NCI-H1436 (cell line): ENCODE data around the gene RGS7.
A peak's percentile ranks its signal among the peaks of the same experiment; 100 is the strongest.
"Not testable (repeated sequence)": the region's sequence is repeated elsewhere in the genome, so short reads cannot be mapped to it uniquely, and the experiment has no call there.

Experiments
- DNase-seq: peaks from one replicate; lab custom pipeline; 2025; lab: John Stamatoyannopoulos, UW

Gene RGS7

DNA sequence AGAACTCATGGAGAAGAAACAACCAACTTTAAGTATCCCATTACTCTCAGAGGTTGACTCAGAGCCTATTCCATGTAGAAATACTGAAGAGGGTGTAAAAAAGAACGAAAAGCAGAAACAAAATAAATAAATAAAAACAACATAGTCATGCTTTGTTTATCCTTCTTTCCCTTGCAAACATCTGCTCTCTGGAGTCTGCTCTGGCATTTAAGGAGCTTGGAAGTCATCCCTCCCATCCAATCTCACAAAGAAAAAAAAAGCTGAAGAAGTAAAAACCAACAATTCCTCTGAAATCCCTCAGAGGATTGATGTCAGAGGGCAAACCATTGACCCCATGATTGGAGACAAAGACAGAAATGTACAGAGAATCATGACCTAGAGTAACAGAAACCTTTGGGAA is 442.5 kb downstream of the RGS7 start:
- no peak for DNase-seq

GRCh38 chr1:240912821-240913220 is 444.2 kb downstream of the RGS7 start:
- DNase-seq: no peak

DNA sequence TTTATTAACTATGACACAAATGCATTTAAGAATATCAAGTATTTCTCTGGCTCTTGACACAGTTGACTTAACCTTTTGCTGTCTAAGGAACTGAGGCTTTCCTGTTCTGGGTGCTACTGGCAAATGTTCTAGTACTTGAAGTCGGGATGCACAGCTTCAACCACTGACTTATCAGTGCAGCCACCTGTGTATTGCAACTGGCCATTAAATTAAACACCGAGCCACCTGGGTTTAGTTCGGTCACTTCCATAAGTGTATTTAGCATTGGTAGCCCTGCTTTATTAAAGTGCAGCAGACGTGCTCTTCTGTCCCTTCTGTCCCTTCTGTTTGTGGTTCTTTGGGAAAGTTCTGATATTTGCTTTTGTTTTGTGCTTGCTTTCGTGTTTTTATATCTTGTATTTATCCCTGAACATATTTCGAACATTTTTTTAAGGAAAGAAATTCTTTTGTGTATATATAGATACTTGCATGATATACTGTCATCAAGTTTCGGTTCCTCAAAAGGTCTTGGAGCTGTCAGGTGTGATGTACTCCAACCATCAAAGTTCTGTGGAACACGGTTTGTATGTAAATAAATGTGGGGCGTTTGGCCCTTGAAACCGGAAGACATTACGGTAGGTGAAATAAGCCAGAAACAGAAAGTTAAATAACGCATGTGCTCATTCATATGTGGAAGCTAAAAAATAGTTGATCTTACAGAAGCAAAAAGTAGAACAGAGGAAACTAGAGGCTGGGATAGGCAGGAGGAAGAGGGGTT is 447.1 kb downstream of the RGS7 start:
- no peak for DNase-seq

GRCh38 chr1:240906477-240906876 is 450.5 kb downstream of the RGS7 start:
- DNase-seq: peak; percentile 22

GRCh38 chr1:240905225-240905765 is 451.7 kb downstream of the RGS7 start:
- no peak for DNase-seq

DNA sequence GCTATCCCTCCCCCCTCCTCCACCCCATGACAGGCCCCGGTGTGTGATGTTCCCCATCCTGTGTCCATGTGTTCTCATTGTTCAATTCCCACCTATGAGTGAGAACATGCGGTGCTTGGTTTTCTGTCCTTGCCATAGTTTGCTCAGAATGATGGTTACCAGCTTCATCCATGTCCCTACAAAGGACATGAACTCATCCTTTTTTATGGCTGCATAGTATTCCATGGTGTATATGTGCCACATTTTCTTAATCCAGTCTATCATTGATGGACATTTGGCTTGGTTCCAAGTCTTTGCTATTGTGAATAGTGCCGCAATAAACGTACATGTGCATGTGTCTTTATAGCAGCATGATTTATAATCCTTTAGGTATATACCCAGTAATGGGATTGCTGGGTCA is 461.6 kb downstream of the RGS7 start:
- DNase-seq: not testable (repeated sequence)

DNA sequence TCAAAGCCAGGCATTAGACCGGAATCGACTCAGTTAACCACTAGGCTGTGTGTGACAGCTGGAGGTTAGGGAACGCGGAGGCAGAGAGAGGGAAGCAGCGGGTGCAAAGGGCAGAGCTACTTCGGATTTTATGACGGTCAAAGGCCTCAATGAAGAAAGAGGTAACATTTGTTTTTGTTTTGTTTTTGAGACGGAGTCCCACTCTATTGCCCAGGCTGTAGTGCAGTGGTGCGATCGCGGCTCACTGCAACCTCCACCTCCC is 468.3 kb downstream of the RGS7 start:
- no peak for DNase-seq

DNA sequence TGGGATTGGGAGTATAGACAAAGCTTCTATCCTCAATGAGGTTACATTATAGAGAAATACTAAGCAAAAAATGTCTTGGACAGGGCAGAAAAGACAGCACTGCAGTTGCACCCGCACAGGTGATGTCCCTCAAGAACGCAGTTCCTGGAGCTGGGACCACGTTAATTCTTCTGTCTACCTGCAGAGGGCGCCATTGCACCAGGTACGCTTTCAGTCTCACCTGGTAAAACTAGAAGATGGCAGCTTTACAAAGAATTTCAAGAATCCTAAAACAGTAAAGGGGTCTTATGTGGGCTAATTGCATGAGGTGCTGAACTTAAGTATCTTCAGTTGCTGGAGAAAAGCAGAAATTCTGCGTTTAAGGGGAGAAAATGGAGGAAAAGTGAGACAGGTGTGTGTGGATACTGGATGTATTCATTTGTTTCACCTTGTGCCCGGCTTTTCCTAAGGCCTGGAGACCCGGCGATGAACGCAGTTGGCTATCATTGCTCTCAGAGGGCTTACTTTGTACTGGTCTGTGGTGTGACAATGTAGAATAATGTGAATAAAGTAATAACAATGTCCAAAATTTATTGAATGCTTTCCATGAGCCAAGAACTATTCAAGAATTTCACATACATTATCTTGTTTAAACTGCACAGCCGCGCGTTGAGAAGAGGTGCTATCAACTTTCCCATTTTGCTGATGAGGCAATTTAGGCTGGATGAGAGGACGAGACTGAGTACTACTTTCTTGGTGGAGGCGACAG is 468.8 kb downstream of the RGS7 start:
- DNase-seq: peak; percentile 58

- no peak for DNase-seq
Observed at GRCh38 chr1:240883490-240883889, 473.5 kb downstream of the RGS7 start.

DNA sequence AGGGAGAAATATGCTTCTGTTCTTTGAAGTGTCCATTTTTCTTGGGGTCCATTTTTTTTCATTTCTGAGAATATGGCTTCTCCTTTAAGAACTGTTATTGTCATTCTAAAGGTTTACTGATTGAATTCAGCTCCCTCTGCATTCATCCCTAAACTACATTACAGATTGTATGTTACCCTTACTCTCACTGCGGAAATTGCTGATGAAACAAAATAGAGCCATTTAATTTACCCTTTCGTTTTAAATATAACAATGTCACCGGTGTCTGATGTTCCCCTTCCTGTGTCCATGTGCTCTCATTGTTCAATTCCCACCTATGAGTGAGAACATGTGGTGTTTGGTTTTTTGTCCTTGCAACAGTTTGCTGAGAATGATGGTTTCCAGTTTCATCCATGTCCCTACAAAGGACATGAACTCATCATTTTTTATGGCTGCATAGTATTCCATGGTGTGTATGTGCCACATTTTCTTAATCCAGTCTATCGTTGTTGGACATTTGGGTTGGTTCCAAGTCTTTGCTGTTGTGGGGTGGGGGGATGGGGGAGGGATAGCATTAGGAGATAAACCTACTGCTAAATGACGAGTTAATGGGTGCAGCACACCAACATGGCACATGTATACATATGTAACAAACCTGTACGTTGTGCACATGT is 474.2 kb downstream of the RGS7 start:
- DNase-seq: not testable (repeated sequence)

- no peak for DNase-seq
Observed at GRCh38 chr1:240878631-240879030, 478.4 kb downstream of the RGS7 start.

GRCh38 chr1:240877605-240878004 is 479.4 kb downstream of the RGS7 start:
- DNase-seq: no peak

DNA sequence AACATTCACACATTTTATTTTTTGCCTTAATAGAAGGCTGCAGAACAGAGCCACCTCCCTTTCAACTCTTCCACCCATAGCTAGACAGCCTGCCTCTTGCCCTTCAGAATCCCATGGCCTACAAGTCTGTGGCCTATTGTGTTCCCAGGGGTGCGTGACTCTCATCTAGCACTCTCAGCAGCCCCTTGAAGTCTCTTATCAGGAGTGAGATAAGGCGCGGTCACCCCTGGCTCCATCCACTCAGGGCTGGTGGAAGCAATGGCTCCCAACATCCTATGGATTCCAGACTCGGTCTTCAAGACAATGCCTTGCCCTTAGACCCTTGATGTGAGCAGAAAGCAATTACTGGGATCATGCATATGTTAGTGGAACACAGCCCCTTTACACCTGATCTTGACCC is 480.9 kb downstream of the RGS7 start:
- DNase-seq: no peak

DNA sequence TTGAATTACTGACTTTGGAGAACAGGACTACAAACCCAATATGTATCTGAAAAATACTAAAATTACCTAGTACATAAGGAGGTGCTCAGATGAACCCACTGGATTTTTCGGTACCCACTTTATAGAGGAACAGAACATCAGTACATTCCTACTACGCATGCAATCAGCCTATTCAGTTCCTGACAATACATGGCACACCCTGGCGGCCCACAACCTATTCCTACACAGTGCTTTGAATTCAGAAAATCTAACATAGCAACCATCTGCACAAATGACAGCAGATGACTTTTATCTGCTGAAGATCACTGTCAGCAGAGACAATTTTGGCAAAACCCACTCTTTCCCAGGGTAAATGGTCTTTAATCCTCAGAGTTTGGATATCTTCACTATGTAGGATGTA is 487.9 kb downstream of the RGS7 start:
- no peak for DNase-seq

- DNase-seq: no peak
Observed at GRCh38 chr1:240866724-240867123, 490.3 kb downstream of the RGS7 start.

DNA sequence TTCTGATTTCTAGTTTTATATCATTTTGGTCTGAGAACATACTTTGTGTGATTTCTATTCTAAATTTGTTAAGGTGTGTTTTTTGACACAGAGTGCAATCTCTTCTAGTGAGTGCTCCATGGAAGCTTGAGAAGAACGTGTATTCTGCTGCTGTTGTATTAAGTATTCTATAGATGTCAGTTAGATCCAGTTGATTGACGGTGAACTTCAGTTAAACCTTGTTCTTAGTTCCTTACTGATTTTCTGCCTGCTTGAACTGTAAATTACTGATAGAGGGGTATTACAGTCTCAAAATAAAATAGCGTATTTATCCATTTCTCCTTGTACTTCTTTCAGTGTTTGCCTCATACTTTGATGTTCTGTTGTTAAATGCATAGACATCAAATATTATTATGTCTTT is 497.0 kb downstream of the RGS7 start:
- no peak for DNase-seq

DNA sequence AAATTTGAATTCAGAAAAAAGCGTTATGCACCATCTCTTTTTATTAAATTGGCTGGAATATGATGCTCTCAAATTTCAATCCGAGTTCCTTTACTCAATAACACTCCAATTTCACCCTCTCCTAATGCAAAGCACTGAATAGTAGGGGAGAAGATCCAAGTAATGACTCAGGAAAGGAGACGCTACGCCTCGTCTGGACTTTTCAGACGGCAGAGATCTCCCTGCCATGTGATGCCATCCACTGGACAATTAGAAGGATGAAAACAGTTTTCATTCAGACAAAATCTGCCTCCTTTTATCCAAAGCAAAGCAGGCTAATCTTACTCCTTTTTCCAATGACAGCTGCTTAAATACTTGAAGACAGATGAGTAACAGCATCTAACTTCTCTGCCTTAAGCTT is 502.6 kb downstream of the RGS7 start:
- no peak for DNase-seq

DNA sequence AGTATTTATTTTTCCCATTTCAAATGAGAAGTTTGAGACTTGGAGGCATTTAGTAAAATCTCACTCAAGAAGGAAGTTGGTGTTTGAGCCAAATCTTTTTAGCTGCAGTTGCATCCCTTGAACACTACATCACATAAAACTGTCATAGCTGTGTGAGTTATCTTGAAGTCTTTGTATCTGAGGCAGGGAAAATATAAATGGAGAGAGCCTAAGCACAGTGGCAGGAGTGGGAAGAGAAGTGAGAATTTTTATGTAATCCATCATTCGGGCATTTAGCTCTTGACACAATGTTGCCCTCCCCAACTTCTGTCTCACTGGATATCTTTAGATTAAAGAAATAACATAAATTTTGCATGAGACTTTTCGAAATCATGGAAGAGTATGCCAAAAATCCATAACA is 509.7 kb downstream of the RGS7 start:
- DNase-seq: no peak

- no peak for DNase-seq
Observed at GRCh38 chr1:240844486-240844885, 512.5 kb downstream of the RGS7 start.

DNA sequence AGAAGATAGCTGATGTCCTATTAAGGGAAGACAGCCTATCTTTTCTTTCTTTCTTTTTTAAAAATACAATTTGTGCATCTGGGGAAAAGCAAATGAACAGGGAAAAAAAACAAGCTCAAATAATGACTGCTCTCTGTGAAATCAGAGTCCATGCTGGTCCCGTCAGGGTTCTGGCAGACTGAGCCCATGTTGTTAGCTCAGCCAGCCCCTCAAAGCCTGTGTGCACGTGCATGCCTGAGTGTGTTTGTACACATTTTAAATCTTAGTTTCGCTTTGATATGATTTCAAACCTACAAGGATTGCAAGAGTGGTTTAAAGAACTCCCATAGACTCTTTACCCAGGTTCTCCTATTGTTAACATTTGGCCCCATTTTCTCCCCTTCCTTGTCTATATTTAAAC is 513.2 kb downstream of the RGS7 start:
- DNase-seq: no peak

GRCh38 chr1:240836271-240836670 is 520.7 kb downstream of the RGS7 start:
- DNase-seq: no peak

- no peak for DNase-seq
Observed at GRCh38 chr1:240835291-240835690, 521.7 kb downstream of the RGS7 start.

DNA sequence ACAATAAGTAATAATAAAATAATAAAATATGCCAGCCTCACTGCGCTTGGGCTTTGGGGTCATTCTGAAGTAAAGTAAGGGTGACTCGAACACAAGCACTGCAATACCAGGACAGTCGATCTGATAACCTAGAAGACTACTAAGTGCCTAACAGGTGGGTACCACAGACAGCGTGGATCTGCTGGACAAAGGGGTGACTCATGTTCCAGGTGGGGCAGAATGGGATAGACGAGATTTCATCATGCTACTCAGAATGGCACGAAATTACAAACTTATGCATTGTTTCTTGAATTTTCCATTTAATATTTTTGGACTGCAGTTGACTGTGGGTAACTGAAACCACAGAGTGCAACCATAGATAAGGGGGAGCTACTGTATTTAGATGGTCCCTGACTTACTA is 523.9 kb downstream of the RGS7 start:
- no peak for DNase-seq
